GM10266 (cell line): ENCODE measurements around the gene RPTN.

Source experiments
- DNase-seq: peaks from one replicate; pipeline ENCODE4 v3.0.0; 2012; ENCODE audit errors: extremely low spot score
- CTCF ChIP-seq: IDR thresholded peaks from 2 replicates; pipeline ENCODE4 v1.5.1; 2012; ENCODE audit warnings: mild to moderate bottlenecking, low read depth; ENCODE audit not compliant: control insufficient read depth, insufficient read depth; ENCODE audit errors: missing control alignments

The RPTN gene

GRCh38 chr1:152111515-152111968 lies 47.5 kb downstream of the RPTN start:
- TF ChIP-seq CTCF: no peak
- no peak for DNase-seq

DNA sequence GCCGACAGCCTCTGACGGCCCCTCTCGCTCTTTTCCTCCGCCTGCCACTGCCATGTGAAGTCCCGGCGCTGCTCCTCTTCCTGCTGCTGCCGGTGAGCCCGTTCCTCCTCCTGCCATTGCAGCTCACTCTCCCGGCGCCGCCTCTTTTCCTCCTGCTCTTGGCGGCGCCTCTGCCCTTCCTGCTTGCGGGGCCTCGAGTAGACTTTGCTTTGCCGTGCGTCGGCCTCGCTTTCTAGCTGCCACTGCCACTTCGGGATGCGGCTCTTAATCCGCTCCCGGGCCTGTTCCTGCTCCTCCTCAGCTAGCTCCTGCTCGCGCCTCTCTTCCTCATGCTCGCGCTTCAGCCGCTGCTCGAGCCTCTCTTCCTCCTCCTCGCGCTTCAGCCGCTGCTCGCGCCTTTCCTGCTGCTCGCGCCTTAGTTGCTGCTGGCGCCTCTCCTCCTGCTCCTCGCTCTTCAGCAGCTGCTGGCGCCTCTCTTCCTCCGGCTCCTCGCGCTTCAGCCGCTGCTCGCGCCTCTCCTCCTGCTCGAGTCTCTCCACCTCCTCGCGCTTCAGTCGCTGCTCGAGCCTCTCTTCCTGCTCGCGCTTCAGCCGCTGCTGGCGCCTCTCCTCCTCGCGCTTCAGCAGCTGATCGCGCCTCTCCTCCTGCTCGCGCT lies 48.0 kb downstream of the RPTN start:
- no peak for TF ChIP-seq CTCF
- no peak for DNase-seq

- DNase-seq: peak; percentile 25
- no peak for TF ChIP-seq CTCF
Observed at GRCh38 chr1:152110365-152110859, 48.6 kb downstream of the RPTN start.

DNA sequence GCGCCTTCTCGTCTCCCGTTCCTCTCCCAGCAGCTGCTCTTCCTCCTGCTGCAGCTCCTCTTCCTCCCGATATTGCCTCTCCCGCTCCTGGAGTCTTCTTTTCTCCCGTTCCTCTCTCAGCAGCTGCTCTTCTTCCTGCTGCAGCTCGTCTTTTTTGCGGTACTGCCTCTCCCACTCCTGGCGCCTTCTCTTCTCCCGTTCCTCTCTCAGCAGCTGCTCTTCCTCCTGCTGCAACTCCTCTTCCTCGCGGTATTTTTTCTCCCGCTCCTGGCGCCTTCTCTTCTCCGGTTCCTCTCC lies 49.1 kb downstream of the RPTN start:
- DNase-seq: no peak
- TF ChIP-seq CTCF: no peak

DNA sequence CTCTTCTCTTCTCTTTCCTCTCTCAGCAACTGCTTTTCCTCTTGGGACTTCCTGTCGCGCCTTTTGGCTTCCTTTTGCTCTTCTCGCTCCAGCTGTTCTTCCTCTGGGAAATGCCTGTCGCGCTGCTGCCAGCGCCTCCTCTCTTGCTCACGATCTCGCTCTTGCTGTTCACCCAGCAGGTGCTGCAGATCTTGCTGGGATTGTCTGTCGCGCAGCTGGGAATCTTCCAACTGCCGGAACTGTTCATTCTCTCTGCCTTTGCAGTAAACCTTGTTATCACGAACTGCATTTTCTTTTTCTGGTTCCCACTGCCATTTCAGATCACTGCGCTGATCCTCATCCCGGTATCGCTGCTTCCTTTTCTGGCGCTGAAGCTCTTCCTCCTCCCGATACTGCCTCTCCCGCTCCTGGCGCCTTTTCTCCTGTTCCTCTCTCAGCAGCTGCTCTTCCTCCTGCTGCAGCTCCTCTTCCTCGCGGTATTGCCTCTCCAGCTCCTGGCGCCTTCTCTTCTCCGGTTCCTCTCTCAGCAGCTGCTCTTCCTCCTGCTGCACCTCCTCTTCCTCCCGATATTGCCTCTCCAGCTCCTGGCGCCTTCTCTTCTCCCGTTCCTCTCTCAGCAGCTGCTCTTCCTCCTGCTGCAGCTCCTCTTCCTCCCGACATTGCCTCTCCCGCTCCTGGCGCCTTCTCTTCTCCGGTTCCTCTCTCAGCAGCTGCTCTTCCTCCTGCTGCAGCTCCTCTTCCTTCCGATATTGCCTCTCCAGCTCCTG lies 49.6 kb downstream of the RPTN start:
- no peak for DNase-seq
- no peak for TF ChIP-seq CTCF

DNA sequence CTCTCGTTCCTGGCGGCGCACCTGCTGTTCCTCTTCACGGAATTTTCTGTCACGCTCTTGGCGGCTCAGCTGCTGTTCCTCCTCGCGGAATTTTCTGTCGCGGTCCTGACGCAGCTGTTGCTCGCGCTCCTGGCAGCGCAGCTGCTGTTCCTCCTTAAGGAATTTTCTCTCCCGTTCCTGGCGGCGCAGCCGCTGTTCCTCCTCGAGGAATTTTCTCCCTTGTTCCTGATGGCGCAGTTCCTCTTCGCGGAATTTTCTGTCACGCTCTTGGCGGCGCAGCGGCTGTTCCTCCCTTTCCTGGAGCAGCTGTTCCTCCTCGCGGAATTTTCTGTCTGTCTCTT lies 50.2 kb downstream of the RPTN start:
- DNase-seq: no peak
- no peak for TF ChIP-seq CTCF
